K562 (cell line): ENCODE data around the gene ATG4D. TPM values are rescaled to one million over a fixed set of nuclear protein-coding genes. Genes with fewer than 3 reads are reported as not detected.

Experiments
- ATAC-seq: fragments of 200-7000 bp; cut with Tn5 transposase; 3 replicates; pipeline ENCODE4 v1.9.1; 2020; ENCODE audit warnings: moderate library complexity
- BruUV-seq: library from RNA; stranded (reverse); fragments of 400-500 nt; replicated peaks from 2 replicates; lab custom pipeline; 2021; lab: Mats Ljungman, UMichigan
- CTCF ChIA-PET: fragments of 300-600 bp; formaldehyde crosslinking; extraction: SDS; loops from one replicate; lab custom pipeline; 2021; ENCODE audit warnings: low intra/inter-chr PET ratio; lab: Yijun Ruan, JAX
- POLR2A ChIA-PET: fragments of 300-600, 350-650 bp; sonication (Branson Sonifier 250); formaldehyde crosslinking; extraction: SDS; loops from one replicate; lab custom pipeline; 2021; ENCODE audit warnings: antibody characterized with exemption, inconsistent platforms; lab: Yijun Ruan, JAX
- DNase-seq, 4 experiments: peaks; one replicate each; pipeline versions ENCODE4 v3.0.0 to v3.0.0-alpha.2; 2011 to 2018; ENCODE audit warnings: low spot score in 3 of 4, mixed read lengths in 3 of 4; ENCODE audit errors: extremely low read depth in 1 of 4
- FAIRE-seq: peaks from 2 replicates; lab custom pipeline; 2011; peaks lifted over from hg19 to GRCh38; lab: Jason Lieb, UNC
- H2AFZ ChIP-seq: 2 replicates; pipeline ENCODE4 v1.6.0; 2011; ENCODE audit warnings: low read depth, low read length, control low read depth, inconsistent platforms
- H3K27ac ChIP-seq: fragments of 200-600 bp; 3 replicates; pipeline ENCODE4 v1.8.0; 2011; ENCODE audit warnings: low read depth, mild to moderate bottlenecking, control low read depth, inconsistent platforms, low read length, moderate library complexity, mixed read lengths; ENCODE audit errors: extremely low read depth
- H3K27me3 ChIP-seq, 2 experiments: fragments of 300-600 bp in 1 of 2; 2 replicates in 1 of 2; 3 replicates in 1 of 2; pipeline versions ENCODE4 v1.6.0 to v1.8.0; 2011; ENCODE audit warnings: inconsistent platforms in 2 of 2, low read length in 2 of 2, mild to moderate bottlenecking in 1 of 2, mixed read lengths in 1 of 2, moderate library complexity in 1 of 2; ENCODE audit not compliant: control insufficient read depth in 2 of 2, insufficient read depth in 2 of 2
- H3K36me3 ChIP-seq: fragments of 300-600 bp; 3 replicates; pipeline ENCODE4 v1.8.0; 2011; ENCODE audit warnings: mild to moderate bottlenecking, low read length, inconsistent platforms; ENCODE audit not compliant: control insufficient read depth, insufficient read depth
- H3K4me1 ChIP-seq, 2 experiments: fragments of 200-600 bp in 1 of 2; replicated peaks in 1 of 2; 2 replicates in 1 of 2; 3 replicates in 1 of 2; pipeline versions ENCODE4 v1.5.1 to v1.8.0; 2011; ENCODE audit warnings: inconsistent platforms in 2 of 2, low read length in 2 of 2, mild to moderate bottlenecking in 1 of 2, mixed read lengths in 1 of 2, moderate library complexity in 1 of 2; ENCODE audit not compliant: control insufficient read depth in 2 of 2, insufficient read depth in 2 of 2
- H3K4me2 ChIP-seq: 2 replicates; pipeline ENCODE4 v1.6.1; 2011; ENCODE audit warnings: low read length, control low read depth, inconsistent platforms, mixed read lengths; ENCODE audit not compliant: insufficient read depth
- H3K4me3 ChIP-seq: fragments of 200-600 bp; sonication (generic), shearing (Covaris generic); 2 replicates; pipeline ENCODE4 v1.5.1; 2016; ENCODE audit warnings: control low read depth, inconsistent platforms
- H3K79me2 ChIP-seq: fragments of 200-600 bp; 3 replicates; pipeline ENCODE4 v1.8.0; 2011; ENCODE audit warnings: low read length, inconsistent platforms; ENCODE audit not compliant: control insufficient read depth, insufficient read depth
- H3K9ac ChIP-seq, 2 experiments: 2 replicates each; pipeline versions ENCODE4 v1.6.0 to v1.6.1; 2011; ENCODE audit warnings: low read depth in 2 of 2, low read length in 2 of 2, control low read depth in 1 of 2, inconsistent platforms in 1 of 2, mild to moderate bottlenecking in 1 of 2, mixed read lengths in 1 of 2; ENCODE audit not compliant: insufficient read depth in 1 of 2
- H3K9me1 ChIP-seq: one replicate; pipeline ENCODE4 v1.6.0; 2011; ENCODE audit warnings: inconsistent platforms, mild to moderate bottlenecking, low read length, moderate library complexity; ENCODE audit not compliant: control insufficient read depth, insufficient read depth
- H3K9me3 ChIP-seq: replicated peaks from 2 replicates; pipeline ENCODE4 v1.5.1; 2011; ENCODE audit warnings: low read depth, low read length, inconsistent platforms; ENCODE audit not compliant: control insufficient read depth, insufficient read depth
- H4K20me1 ChIP-seq: replicated peaks from 2 replicates; pipeline ENCODE4 v1.6.1; 2011; ENCODE audit warnings: low read length, inconsistent platforms, mixed read lengths; ENCODE audit not compliant: control insufficient read depth, insufficient read depth
- CTCFL ChIP-seq: IDR thresholded peaks from 2 replicates; pipeline ENCODE4 v1.6.1; 2011; ENCODE audit warnings: borderline replicate concordance, low read depth, mild to moderate bottlenecking, moderate library complexity, low read length; ENCODE audit not compliant: insufficient read depth, poor library complexity, severe bottlenecking
- EHMT2 ChIP-seq: fragments of 450-650 bp; IDR thresholded peaks from 2 replicates; pipeline ENCODE4 v1.6.1; 2018; ENCODE audit warnings: antibody characterized with exemption
- FIP1L1 ChIP-seq: fragments of 200-400 bp; formaldehyde crosslinking; IDR thresholded peaks from 2 replicates; pipeline ENCODE4 v1.6.1; 2018; ENCODE audit warnings: mild to moderate bottlenecking, low read depth, low read length; ENCODE audit not compliant: poor library complexity, severe bottlenecking
- HDAC6 ChIP-seq: IDR thresholded peaks from 2 replicates; pipeline ENCODE4 v1.6.1; 2012; ENCODE audit warnings: low read depth, mild to moderate bottlenecking, control low read depth, inconsistent platforms, low read length, moderate library complexity
- NUFIP1 ChIP-seq: fragments of 450-650 bp; IDR thresholded peaks from 2 replicates; pipeline ENCODE4 v1.6.1; 2018; ENCODE audit not compliant: partially characterized antibody
- ZEB2 ChIP-seq: fragments of 450-650 bp; IDR thresholded peaks from 2 replicates; pipeline ENCODE4 v1.6.1; 2016
- WGBS: fragments of 100-300 bp; shearing (Covaris generic); methylation state at CpG from one replicate; pipeline ENCODE4 v1.1.6; 2016; ENCODE audit warnings: low coverage, mixed read lengths; ENCODE audit not compliant: insufficient coverage; ENCODE audit errors: missing lambda C conversion rate; 5-methylcytosine and 5-hydroxymethylcytosine counted together
- in situ Hi-C: fragments of 300-500 bp; cut with MboI; formaldehyde crosslinking; loops from 4 replicates; pipeline ENCODE4 v1.15.0; 2018; ENCODE audit warnings: inconsistent platforms, mixed read lengths
- intact Hi-C: fragments of 100-400 bp; cut with micrococcal nuclease; formaldehyde crosslinking; loops from 2 replicates; pipeline ENCODE4 v1.14.2; 2022
- polyA plus RNA-seq, 8 experiments: library from polyadenylated mRNA; depleted of rRNA in 4 of 8; stranded (reverse) in 5 of 8; unstranded in 3 of 8; fragments of >200 nt; fragmentation: Nextera tagmentation in 2 of 8; fragmentation: Illumina TruSeq in 1 of 8; extraction: Ambion mirVana in 2 of 8; extraction: Trizol in 1 of 8; gene quantifications; 2 replicates each; pipeline versions ENCODE4 v1.2.1 to v1.2.3, GENCODE V29; 2011 to 2014; ENCODE audit warnings: inconsistent platforms in 1 of 8, missing spikeins in 1 of 8
- total RNA-seq, 7 experiments: library from RNA; depleted of rRNA in 6 of 7; stranded (reverse); fragments of >200 nt in 6 of 7; fragmentation: Illumina TruSeq in 2 of 7; extraction: Trizol in 2 of 7; gene quantifications; 2 replicates each; pipeline versions ENCODE4 v1.2.1 to v1.2.3, GENCODE V29; 2011 to 2021; ENCODE audit warnings: low replicate concordance in 1 of 7
- TF ChIP-seq, protein P1 (sequence below), 3 experiments: fragments of 200-800 bp in 1 of 3; fragments of 250-450 bp in 1 of 3; fragments of 450-650 bp in 1 of 3; sonication (Bioruptor Pico) in 1 of 3; sonication (Bioruptor generic) in 1 of 3; formaldehyde crosslinking in 1 of 3; IDR thresholded peaks; 2 replicates each; pipeline versions ENCODE4 v1.6.1 to v1.8.0; 2016 to 2022; ENCODE audit warnings: mild to moderate bottlenecking in 2 of 3, missing genetic modification characterization in 2 of 3, missing compliant biosample characterization in 1 of 3, moderate library complexity in 1 of 3

The ATG4D gene
- total and polyA plus RNA-seq, 9 of the 15 experiments (the other 6 are each of a cell fraction or from before 2014, with no cell fraction given): 0.51 to 66.1 (median 22.9) TPM

DNA sequence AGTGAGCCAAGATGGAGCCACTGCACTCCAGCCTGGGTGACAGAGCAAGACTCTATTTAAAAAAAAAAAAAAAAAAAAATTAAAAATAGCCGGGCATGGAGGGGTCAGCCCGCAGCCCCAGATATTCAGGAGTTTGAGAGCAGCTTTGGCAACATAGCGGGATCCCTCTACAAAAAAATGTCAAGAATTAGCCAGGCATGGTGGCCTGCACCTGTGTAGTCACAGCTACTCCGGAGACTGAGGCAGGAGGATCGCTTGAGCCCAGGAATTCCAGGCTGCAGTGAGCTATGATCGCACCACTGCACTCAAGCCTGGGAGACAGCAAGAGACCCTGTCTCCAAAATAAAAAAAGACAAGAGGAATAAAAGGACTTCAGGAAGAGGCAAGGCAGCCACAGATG is 42.7 kb downstream of the ATG4D start:
- BruUV-seq: no TSS peak
- in situ Hi-C loops: no loop called here

GRCh38 chr19:10587022-10587838 is 43.5 kb downstream of the ATG4D start, which contains the start of gene AP1M2:
Gene AP1M2 (minus strand): TSS chr19:10587312. CDS start chr19:10587231, 81 bp downstream.
- FAIRE-seq: no peak
- WGBS: 24% methylated on average over 35 of the region's 35 CpGs
- TF ChIP-seq NUFIP1 (no peak), FIP1L1 (no peak), CTCFL (no peak), EHMT2 (peak; percentile 52; the same call in 1 of the 2 replicates), HDAC6 (no peak)
- TF ChIP-seq, protein P1, sequence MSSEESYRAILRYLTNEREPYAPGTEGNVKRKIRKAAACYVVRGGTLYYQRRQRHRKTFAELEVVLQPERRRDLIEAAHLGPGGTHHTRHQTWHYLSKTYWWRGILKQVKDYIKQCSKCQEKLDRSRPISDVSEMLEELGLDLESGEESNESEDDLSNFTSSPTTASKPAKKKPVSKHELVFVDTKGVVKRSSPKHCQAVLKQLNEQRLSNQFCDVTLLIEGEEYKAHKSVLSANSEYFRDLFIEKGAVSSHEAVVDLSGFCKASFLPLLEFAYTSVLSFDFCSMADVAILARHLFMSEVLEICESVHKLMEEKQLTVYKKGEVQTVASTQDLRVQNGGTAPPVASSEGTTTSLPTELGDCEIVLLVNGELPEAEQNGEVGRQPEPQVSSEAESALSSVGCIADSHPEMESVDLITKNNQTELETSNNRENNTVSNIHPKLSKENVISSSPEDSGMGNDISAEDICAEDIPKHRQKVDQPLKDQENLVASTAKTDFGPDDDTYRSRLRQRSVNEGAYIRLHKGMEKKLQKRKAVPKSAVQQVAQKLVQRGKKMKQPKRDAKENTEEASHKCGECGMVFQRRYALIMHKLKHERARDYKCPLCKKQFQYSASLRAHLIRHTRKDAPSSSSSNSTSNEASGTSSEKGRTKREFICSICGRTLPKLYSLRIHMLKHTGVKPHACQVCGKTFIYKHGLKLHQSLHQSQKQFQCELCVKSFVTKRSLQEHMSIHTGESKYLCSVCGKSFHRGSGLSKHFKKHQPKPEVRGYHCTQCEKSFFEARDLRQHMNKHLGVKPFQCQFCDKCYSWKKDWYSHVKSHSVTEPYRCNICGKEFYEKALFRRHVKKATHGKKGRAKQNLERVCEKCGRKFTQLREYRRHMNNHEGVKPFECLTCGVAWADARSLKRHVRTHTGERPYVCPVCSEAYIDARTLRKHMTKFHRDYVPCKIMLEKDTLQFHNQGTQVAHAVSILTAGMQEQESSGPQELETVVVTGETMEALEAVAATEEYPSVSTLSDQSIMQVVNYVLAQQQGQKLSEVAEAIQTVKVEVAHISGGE (CRISPR knock-in tag; IDR thresholded peaks at IDR 0.05): peak in 1 of 3 experiments; percentile 21; a peak in 1 of 6 replicates

More for the DNA sequence above, 42.7 kb downstream of the ATG4D start:
- H3K4me1 ChIP-seq: peaks cover 5 to 12% of the 10 kb centered on the region in 2 experiments; a peak in 4 of 5 replicates
- no peak overlapping the region for H3K4me2 ChIP-seq
- H3K9me3 ChIP-seq: no peaks in the 10 kb centered on the region
- no peaks in the 10 kb centered on the region for H3K36me3 ChIP-seq
- H3K9me1 ChIP-seq: no peaks in the 10 kb centered on the region
- WGBS: 22% methylated on average over 6 of the region's 6 CpGs
- no peaks in the 10 kb centered on the region for H3K79me2 ChIP-seq
- no peaks in the 10 kb centered on the region for H4K20me1 ChIP-seq
- no peak for ATAC-seq
- ChIA-PET POLR2A (interaction anchor here (0.7 kb wide), 1 partner anchor 65 kb away, joined by 3 read pairs; no protein-coding TSS in a partner anchor), CTCF (no interaction called here)
- TF ChIP-seq ZEB2: no peak
- TF ChIP-seq, all 486 proteins: peak for 0
- no peak overlapping the region for H3K27ac ChIP-seq
- FAIRE-seq (no peak), DNase-seq (no peak)
- no peak overlapping the region for H2AFZ ChIP-seq
- no peak overlapping the region for H3K4me3 ChIP-seq
- H3K27me3 ChIP-seq: peaks cover 0 to 10% of the 10 kb centered on the region in 2 experiments; a peak in 3 of 5 replicates
- intact Hi-C loops: no loop called here
- H3K9ac ChIP-seq: no peak overlapping the region

More at GRCh38 chr19:10587022-10587838, 43.5 kb downstream of the ATG4D start, which contains the start of gene AP1M2:
- Histone ChIP-seq H3K36me3 (no peaks in the 10 kb centered on the region), H3K27me3 (peaks cover 0 to 10% of the 10 kb centered on the region in 2 experiments; a peak in 3 of 5 replicates), H4K20me1 (no peaks in the 10 kb centered on the region), H3K9ac (no peak within 1 kb of the TSS), H3K4me3 (no peak within 1 kb of the TSS), H3K9me3 (no peaks in the 10 kb centered on the region), H3K79me2 (no peaks in the 10 kb centered on the region), H2AFZ (no peak within 1 kb of the TSS), H3K4me1 (peaks cover 5 to 9% of the 10 kb centered on the region in 2 experiments; a peak in 3 of 5 replicates), H3K27ac (no peak within 1 kb of the TSS), H3K4me2 (no peak within 1 kb of the TSS), H3K9me1 (no peaks in the 10 kb centered on the region)
- intact Hi-C loops (no loop called here), in situ Hi-C loops (no loop called here)
- DNase-seq: peak in 2 of 4 experiments; percentile 3 to 4
- BruUV-seq: no TSS peak
- POLR2A ChIA-PET: no interaction called here
- no peak for ATAC-seq
- CTCF ChIA-PET: no interaction called here
